LNCAP (cell line): ENCODE measurements around the gene USP51.

ENCODE experiments used
- TF ChIP-seq, protein P1 (sequence below): fragments of 450-650 bp; IDR thresholded peaks from 2 replicates; pipeline ENCODE4 v1.5.1; 2017; ENCODE audit warnings: mild to moderate bottlenecking

Gene USP51

DNA sequence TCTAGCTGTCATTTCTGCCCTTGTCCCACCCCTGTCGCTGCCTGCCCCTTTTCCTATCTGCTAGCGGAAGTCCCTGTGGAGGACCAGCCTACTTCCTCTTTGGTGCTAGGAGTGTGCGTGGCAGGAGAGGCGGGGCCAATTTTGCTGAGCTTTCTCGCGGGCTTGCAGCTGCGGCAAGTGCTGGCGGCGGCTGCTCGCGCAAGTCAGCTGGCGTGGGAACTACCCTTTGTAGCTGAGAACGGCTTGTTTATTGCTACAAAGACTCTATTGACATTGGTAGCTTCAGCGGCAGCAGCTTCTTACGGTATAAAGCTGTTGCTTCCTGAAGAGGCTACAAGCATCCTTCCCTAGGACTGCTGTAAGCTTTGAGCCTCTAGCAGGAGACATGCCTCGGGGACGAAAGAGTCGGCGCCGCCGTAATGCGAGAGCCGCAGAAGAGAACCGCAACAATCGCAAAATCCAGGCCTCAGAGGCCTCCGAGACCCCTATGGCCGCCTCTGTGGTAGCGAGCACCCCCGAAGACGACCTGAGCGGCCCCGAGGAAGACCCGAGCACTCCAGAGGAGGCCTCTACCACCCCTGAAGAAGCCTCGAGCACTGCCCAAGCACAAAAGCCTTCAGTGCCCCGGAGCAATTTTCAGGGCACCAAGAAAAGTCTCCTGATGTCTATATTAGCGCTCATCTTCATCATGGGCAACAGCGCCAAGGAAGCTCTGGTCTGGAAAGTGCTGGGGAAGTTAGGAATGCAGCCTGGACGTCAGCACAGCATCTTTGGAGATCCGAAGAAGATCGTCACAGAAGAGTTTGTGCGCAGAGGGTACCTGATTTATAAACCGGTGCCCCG, 37.4 kb downstream of the USP51 start, which contains the start of gene MAGEH1:
Gene MAGEH1, plus strand, starts transcription at position 138 of the 843 bp plus-strand sequence. Its CDS starts 248 bp downstream, at position 386.
- TF ChIP-seq, protein P1, sequence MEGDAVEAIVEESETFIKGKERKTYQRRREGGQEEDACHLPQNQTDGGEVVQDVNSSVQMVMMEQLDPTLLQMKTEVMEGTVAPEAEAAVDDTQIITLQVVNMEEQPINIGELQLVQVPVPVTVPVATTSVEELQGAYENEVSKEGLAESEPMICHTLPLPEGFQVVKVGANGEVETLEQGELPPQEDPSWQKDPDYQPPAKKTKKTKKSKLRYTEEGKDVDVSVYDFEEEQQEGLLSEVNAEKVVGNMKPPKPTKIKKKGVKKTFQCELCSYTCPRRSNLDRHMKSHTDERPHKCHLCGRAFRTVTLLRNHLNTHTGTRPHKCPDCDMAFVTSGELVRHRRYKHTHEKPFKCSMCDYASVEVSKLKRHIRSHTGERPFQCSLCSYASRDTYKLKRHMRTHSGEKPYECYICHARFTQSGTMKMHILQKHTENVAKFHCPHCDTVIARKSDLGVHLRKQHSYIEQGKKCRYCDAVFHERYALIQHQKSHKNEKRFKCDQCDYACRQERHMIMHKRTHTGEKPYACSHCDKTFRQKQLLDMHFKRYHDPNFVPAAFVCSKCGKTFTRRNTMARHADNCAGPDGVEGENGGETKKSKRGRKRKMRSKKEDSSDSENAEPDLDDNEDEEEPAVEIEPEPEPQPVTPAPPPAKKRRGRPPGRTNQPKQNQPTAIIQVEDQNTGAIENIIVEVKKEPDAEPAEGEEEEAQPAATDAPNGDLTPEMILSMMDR = no peak

- TF ChIP-seq, protein P1 = no peak
Observed at GRCh38 chrX:55451626-55451989, 38.0 kb downstream of the USP51 start.

GRCh38 chrX:55451141-55451540, 38.5 kb downstream of the USP51 start:
- TF ChIP-seq, protein P1 = no peak

GRCh38 chrX:55450259-55450658, 39.4 kb downstream of the USP51 start:
- TF ChIP-seq, protein P1 = peak; percentile 22; the same call in 1 of the 2 replicates
